HepG2 (cell line): ENCODE measurements around the gene SLC6A17. TPM values are rescaled to one million over a fixed set of nuclear protein-coding genes. Genes with fewer than 3 reads are reported as not detected.

Experiments used
- ATAC-seq: fragments of 200-7000 bp; cut with Tn5 transposase; 3 replicates; pipeline ENCODE4 v1.9.1; 2020; ENCODE audit warnings: mild to moderate bottlenecking, moderate library complexity
- BruUV-seq: library from RNA; stranded (reverse); fragments of 400-500 nt; replicated peaks from 2 replicates; lab custom pipeline; 2021; lab: Mats Ljungman, UMichigan
- CTCF ChIA-PET: fragments of 300-600 bp; formaldehyde crosslinking; extraction: SDS; loops from one replicate; lab custom pipeline; 2021; ENCODE audit warnings: low total read pairs, inconsistent platforms, low intra/inter-chr PET ratio; lab: Yijun Ruan, JAX
- POLR2A ChIA-PET: fragments of 350-600 bp; sonication (Branson Sonifier 250); formaldehyde crosslinking; loops from one replicate; lab custom pipeline; 2020; ENCODE audit warnings: antibody characterized with exemption, inconsistent platforms; lab: Yijun Ruan, JAX
- DNase-seq: peaks from one replicate; pipeline ENCODE4 v3.0.0-alpha.2; 2015; ENCODE audit warnings: low spot score
- FAIRE-seq: peaks from 3 replicates; lab custom pipeline; 2011; peaks lifted over from hg19 to GRCh38; lab: Jason Lieb, UNC
- H2AFZ ChIP-seq: one replicate; pipeline ENCODE4 v1.6.1; 2011; ENCODE audit warnings: low read length, inconsistent platforms
- H3K27ac ChIP-seq: fragments of 300-600 bp; 3 replicates; pipeline ENCODE4 v1.8.0; 2011; ENCODE audit warnings: mixed run types, mild to moderate bottlenecking, mixed read lengths, low read length, inconsistent platforms; ENCODE audit not compliant: insufficient read depth; ENCODE audit errors: extremely low read length
- H3K27me3 ChIP-seq, 2 experiments: fragments of 200-600 bp in 1 of 2; 2 replicates in 1 of 2; 3 replicates in 1 of 2; pipeline versions ENCODE4 v1.6.0 to v1.8.0; 2011; ENCODE audit warnings: low read length in 2 of 2, mild to moderate bottlenecking in 2 of 2, moderate library complexity in 2 of 2, inconsistent platforms in 1 of 2; ENCODE audit not compliant: insufficient read depth in 2 of 2, control insufficient read depth in 1 of 2
- H3K36me3 ChIP-seq, 2 experiments: fragments of 200-600 bp in 1 of 2; replicated peaks in 1 of 2; 2 replicates in 1 of 2; 3 replicates in 1 of 2; pipeline versions ENCODE4 v1.5.1 to v1.8.0; 2011; ENCODE audit warnings: low read length in 2 of 2, inconsistent platforms in 1 of 2; ENCODE audit not compliant: insufficient read depth in 2 of 2, control insufficient read depth in 1 of 2
- H3K4me1 ChIP-seq: 2 replicates; pipeline ENCODE4 v1.5.1; 2012; ENCODE audit warnings: low read length, inconsistent platforms; ENCODE audit not compliant: insufficient read depth
- H3K4me2 ChIP-seq: 2 replicates; pipeline ENCODE4 v1.6.0; 2011; ENCODE audit warnings: low read depth, low read length, inconsistent platforms
- H3K4me3 ChIP-seq, 3 experiments: fragments of 200-600 bp in 1 of 3; sonication (generic), shearing (Covaris generic) in 1 of 3; replicated peaks in 1 of 3; 2 replicates each; pipeline ENCODE4 v1.5.1; 2011 to 2016; ENCODE audit warnings: low read length in 3 of 3, inconsistent platforms in 2 of 3, low read depth in 2 of 3, mild to moderate bottlenecking in 2 of 3, control low read depth in 1 of 3, mixed read lengths in 1 of 3; ENCODE audit not compliant: insufficient read depth in 1 of 3
- H3K79me2 ChIP-seq: one replicate; pipeline ENCODE4 v1.6.1; 2011; ENCODE audit warnings: low read length, inconsistent platforms; ENCODE audit not compliant: insufficient read depth
- H3K9ac ChIP-seq: 2 replicates; pipeline ENCODE4 v1.6.0; 2011; ENCODE audit warnings: mild to moderate bottlenecking, low read depth, low read length, inconsistent platforms; ENCODE audit not compliant: insufficient read depth
- H3K9me3 ChIP-seq: 2 replicates; pipeline ENCODE4 v1.5.1; 2012; ENCODE audit warnings: mild to moderate bottlenecking, low read length
- H4K20me1 ChIP-seq: 2 replicates; pipeline ENCODE4 v1.6.0; 2011; ENCODE audit warnings: inconsistent platforms, mild to moderate bottlenecking, low read length, moderate library complexity; ENCODE audit not compliant: insufficient read depth
- AKNA ChIP-seq: sonication (generic); formaldehyde crosslinking; IDR thresholded peaks from 2 replicates; pipeline ENCODE4 v1.4.0; 2020; ENCODE audit warnings: missing genetic modification reagents, borderline replicate concordance
- CENPBD1 ChIP-seq: sonication (generic); formaldehyde crosslinking; IDR thresholded peaks from 2 replicates; pipeline ENCODE4 v1.8.0; 2022; ENCODE audit warnings: missing genetic modification reagents, low read depth, mild to moderate bottlenecking, borderline replicate concordance
- ESRRA ChIP-seq: sonication (generic); formaldehyde crosslinking; IDR thresholded peaks from 2 replicates; pipeline ENCODE4 v1.5.1; 2020; ENCODE audit warnings: mild to moderate bottlenecking, low read depth, missing genetic modification reagents
- FOSL1 ChIP-seq: sonication (generic); formaldehyde crosslinking; IDR thresholded peaks from 2 replicates; pipeline ENCODE4 v1.9.0; 2021; ENCODE audit warnings: missing genetic modification reagents, borderline replicate concordance
- FUBP1 ChIP-seq: sonication (generic); formaldehyde crosslinking; IDR thresholded peaks from 2 replicates; pipeline ENCODE4 v1.5.1; 2020; ENCODE audit warnings: missing genetic modification reagents, mild to moderate bottlenecking, borderline replicate concordance
- GTF2F1 ChIP-seq: fragments of 150-350 bp; IDR thresholded peaks from 2 replicates; pipeline ENCODE4 v1.6.1; 2014; ENCODE audit warnings: low read length
- SATB2 ChIP-seq: sonication (generic); formaldehyde crosslinking; IDR thresholded peaks from 2 replicates; pipeline ENCODE4 v1.5.0; 2020; ENCODE audit warnings: missing genetic modification reagents
- SSRP1 ChIP-seq: IDR thresholded peaks from 2 replicates; pipeline ENCODE4 v1.6.1; 2016; ENCODE audit warnings: control low read depth
- ZNF580 ChIP-seq: IDR thresholded peaks from 2 replicates; pipeline ENCODE4 v1.6.1; 2016; ENCODE audit warnings: low read depth, borderline replicate concordance
- ZNF615 ChIP-seq: sonication (generic); formaldehyde crosslinking; IDR thresholded peaks from 2 replicates; pipeline ENCODE4 v1.5.0; 2020; ENCODE audit warnings: mild to moderate bottlenecking, missing genetic modification reagents, borderline replicate concordance
- WGBS: methylation state at CpG from one replicate; pipeline ENCODE4 v1.1.6; 2017; ENCODE audit warnings: low lambda C conversion rate; 5-methylcytosine and 5-hydroxymethylcytosine counted together
- in situ Hi-C: cut with HindIII; loops from 2 replicates; pipeline ENCODE4 v1.10.0; 2017; ENCODE audit warnings: low pct_unique_long_range_greater_than_20kb; ENCODE audit not compliant: extremely low pct_ligation_motif_present
- intact Hi-C: fragments of 100-400 bp; cut with micrococcal nuclease; formaldehyde crosslinking; loops from one replicate; pipeline ENCODE4 v1.10.0; 2022; ENCODE audit not compliant: unreplicated experiment
- polyA plus RNA-seq, 8 experiments: library from polyadenylated mRNA; depleted of rRNA in 3 of 8; stranded (reverse) in 7 of 8; unstranded in 1 of 8; fragments of >200 nt; fragmentation: Illumina TruSeq in 4 of 8; extraction: Trizol in 4 of 8; gene quantifications; 2 replicates each; pipeline versions ENCODE4 v1.2.1 to v1.2.3, GENCODE V29; 2011 to 2016; ENCODE audit warnings: low read depth in 4 of 8, missing spikeins in 1 of 8, mixed read lengths in 1 of 8; ENCODE audit not compliant: insufficient read depth in 1 of 8
- total RNA-seq, 5 experiments: library from RNA; depleted of rRNA; stranded (reverse); fragments of >200 nt; fragmentation: Illumina TruSeq; extraction: Trizol; gene quantifications; 2 replicates each; pipeline ENCODE4 v1.2.3, GENCODE V29; 2016; ENCODE audit warnings: low read depth in 1 of 5

The SLC6A17 gene
- total and polyA plus RNA-seq, 2 of the 13 experiments (the other 11 are each of a cell fraction or from before 2014, with no cell fraction given) = not detected

GRCh38 chr1:110242731-110243130, 92.4 kb downstream of the SLC6A17 start:
- Histone ChIP-seq H3K79me2 (no peaks in the 10 kb centered on the region), H3K27me3 (peaks cover 7 to 51% of the 10 kb centered on the region in 2 experiments; a peak in 3 of 5 replicates), H2AFZ (no peak overlapping the region), H3K4me2 (no peak overlapping the region), H3K9me3 (no peaks in the 10 kb centered on the region), H3K4me3 (no peak overlapping the region), H3K4me1 (no peaks in the 10 kb centered on the region), H3K36me3 (no peaks in the 10 kb centered on the region), H4K20me1 (no peaks in the 10 kb centered on the region), H3K9ac (no peak overlapping the region), H3K27ac (no peak overlapping the region)
- DNase-seq = no peak
- 6% methylated on average over 3 of the region's 4 CpGs for WGBS
- ChIA-PET CTCF (no interaction called here), POLR2A (no interaction called here)
- no peak for ATAC-seq
- no TSS peak for BruUV-seq
- FAIRE-seq = no peak
- in situ Hi-C loops = no loop called here
- intact Hi-C loops = no loop called here
- no peak for TF ChIP-seq CENPBD1 (CRISPR knock-in tag)
- no peak for TF ChIP-seq AKNA (CRISPR knock-in tag)
- no peak for TF ChIP-seq ZNF615 (CRISPR knock-in tag)
- no peak for TF ChIP-seq ZNF580
- TF ChIP-seq FOSL1 = no peak
- no peak for TF ChIP-seq SSRP1
- no peak for TF ChIP-seq ESRRA (CRISPR knock-in tag)
- TF ChIP-seq GTF2F1 = no peak
- TF ChIP-seq SATB2 (CRISPR knock-in tag) = no peak
- no peak for TF ChIP-seq FUBP1 (CRISPR knock-in tag)
